ENCODE data around the gene BCKDK.

- TF ChIP-seq EZH2 (IDR thresholded peaks at IDR 0.05) (no peak), POLR2AphosphoS5 (IDR thresholded peaks at IDR 0.05; ENCODE audit: borderline replicate concordance, low read depth, low read length) (no peak), FOXP2 (optimal IDR thresholded peaks at IDR 0.05; ENCODE audit: control extremely low read depth, extremely low read length, insufficient read depth) (no peak)
Measured at GRCh38 chr16:31129568-31130335, 21.6 kb downstream of the BCKDK start.
